Right forelimb (tissue), 1 donor: ENCODE measurements around the gene TGFA.

Source experiments
- DNase-seq: peaks from one replicate; pipeline ENCODE4 v3.0.0-alpha.2; 2018

TGFA gene

DNA sequence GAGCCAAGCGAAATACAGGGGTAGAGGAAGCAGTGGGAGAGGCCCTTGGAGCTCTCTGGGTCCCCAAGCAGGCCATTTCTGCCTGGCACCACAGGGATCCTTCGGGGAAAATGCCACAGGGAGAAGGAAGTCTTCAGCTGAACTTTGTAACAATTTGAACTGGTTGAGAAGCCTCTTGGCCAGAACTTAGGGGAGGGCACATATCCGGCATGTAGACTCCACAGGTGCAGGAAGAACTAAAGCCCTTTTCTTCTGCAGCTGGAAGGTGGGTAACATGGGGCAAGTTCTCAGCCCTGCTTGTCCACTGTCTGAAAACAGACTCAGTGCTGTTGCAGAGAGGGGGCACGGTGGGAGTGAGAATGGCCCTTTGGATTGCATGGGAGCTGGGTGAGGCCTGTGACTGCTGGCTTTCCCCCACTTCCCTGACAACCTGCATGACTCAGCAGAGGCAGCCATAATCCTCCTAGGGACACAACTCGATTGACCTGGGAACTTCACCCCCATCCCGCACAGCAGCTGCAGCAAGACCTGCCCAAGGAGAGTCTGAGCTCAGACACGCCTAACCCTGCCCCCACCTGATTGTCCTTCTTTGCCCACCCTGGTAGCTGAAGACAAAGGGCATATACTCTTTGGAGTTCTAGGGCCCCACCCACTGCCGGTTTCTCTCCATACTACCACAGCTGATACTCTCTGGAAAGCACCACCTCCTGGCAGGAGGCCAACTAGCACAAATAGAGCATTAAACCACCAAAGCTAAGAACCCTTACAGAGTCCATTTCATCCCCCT is 150.2 kb downstream of the TGFA start:
- DNase-seq = no peak

DNA sequence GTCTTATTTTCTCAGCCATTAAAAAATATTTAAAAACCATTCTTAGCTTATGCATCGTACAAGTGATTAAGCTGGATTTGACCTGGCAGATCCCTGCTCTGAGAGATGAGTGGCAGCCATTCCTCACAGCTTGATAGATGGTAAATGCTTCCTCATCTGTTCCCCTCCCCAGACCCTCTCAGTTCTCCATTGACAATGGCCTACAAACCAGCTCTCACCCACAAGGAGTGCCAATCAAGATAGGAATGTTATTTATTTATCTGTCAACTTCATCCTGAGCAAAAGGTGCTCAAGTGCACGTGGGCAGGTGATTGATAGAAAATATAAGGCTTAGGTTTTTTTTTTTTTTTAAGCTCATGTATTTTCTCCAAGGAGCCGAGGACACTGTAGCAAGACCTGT is 153.1 kb downstream of the TGFA start:
- no peak for DNase-seq

DNA sequence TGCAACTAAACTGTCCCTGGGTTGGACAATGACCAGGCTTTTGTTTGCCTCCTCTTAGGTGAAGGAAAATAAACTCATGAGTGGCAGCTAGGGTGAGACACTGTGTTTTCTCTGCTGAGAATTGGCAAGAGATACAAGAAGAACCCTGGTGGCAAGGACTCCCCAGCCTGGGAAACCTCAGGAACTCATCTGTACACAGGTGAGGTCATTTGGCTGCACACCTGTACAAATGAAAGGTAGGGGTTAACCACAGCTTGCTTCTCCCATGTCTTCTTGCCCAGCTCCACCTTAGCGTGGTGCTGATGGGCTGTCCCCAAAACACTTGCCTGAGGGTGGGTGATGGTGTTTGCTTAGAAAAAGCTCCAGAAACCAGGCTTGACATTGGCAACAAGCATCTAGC is 154.6 kb downstream of the TGFA start:
- DNase-seq = no peak
